ENCODE results near the gene VPS35L.
"Not testable (repeated sequence)": the region's sequence is repeated elsewhere in the genome, so short reads cannot be mapped to it uniquely, and the experiment has no call there.

The VPS35L gene

DNA sequence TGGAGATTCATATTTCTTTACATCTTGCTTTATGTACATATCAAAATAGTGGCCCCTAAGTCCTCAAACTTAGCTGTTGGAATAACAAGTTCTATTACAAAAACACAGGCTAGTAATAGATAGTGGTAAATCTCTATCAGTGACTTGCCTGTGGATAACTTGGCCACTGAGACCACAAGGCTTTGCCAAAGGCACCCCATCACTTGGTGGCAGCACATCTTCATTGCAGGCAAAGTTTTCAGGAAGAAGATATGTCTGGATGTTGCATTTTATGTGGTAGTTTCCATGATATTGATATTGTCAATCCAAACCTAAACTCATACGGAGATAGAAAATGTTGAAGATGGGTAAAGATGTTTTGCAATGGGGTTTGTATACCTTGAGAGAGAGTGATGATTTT, 104.1 kb downstream of the VPS35L start:
- Histone ChIP-seq H3K36me3 (ENCODE audit: control insufficient read depth, insufficient read depth, low read length) (peaks cover 5% of the 10 kb centered on the region), H3K27me3 (replicated peaks; ENCODE audit: control insufficient read depth, insufficient read depth, low read length) (no peaks in the 10 kb centered on the region), H3K4me3 (replicated peaks; ENCODE audit: low read depth, low read length) (no peak overlapping the region)
- no peak for DNase-seq (ENCODE audit: extremely low read depth, insufficient read length)
- TF ChIP-seq, protein P1, sequence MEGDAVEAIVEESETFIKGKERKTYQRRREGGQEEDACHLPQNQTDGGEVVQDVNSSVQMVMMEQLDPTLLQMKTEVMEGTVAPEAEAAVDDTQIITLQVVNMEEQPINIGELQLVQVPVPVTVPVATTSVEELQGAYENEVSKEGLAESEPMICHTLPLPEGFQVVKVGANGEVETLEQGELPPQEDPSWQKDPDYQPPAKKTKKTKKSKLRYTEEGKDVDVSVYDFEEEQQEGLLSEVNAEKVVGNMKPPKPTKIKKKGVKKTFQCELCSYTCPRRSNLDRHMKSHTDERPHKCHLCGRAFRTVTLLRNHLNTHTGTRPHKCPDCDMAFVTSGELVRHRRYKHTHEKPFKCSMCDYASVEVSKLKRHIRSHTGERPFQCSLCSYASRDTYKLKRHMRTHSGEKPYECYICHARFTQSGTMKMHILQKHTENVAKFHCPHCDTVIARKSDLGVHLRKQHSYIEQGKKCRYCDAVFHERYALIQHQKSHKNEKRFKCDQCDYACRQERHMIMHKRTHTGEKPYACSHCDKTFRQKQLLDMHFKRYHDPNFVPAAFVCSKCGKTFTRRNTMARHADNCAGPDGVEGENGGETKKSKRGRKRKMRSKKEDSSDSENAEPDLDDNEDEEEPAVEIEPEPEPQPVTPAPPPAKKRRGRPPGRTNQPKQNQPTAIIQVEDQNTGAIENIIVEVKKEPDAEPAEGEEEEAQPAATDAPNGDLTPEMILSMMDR (IDR thresholded peaks at IDR 0.05; ENCODE audit: insufficient read depth, low read length, poor library complexity, severe bottlenecking): no peak

DNA sequence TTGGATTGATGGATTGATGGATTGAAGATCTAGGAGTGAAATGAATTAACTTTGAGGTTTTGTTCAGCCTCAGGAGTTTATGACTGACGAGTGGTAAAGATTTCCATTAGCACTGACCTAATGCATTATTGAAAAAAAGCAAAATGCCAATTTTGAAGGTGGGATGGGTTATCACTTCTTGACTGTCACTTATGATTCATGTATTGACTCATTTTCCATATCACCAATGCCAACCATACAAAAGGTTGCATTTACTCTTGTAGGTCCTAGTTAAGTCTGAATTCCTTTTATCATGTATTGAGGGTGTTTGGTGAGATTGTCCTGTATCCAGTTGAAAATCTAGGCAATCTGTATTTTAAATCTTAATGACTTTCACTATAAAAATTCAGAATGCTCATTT, 104.9 kb downstream of the VPS35L start:
- H3K36me3 ChIP-seq (ENCODE audit: control insufficient read depth, insufficient read depth, low read length): peaks cover 5% of the 10 kb centered on the region
- TF ChIP-seq, protein P1 (IDR thresholded peaks at IDR 0.05; ENCODE audit: insufficient read depth, low read length, poor library complexity, severe bottlenecking): no peak
- DNase-seq (ENCODE audit: extremely low read depth, insufficient read length): no peak
- H3K27me3 ChIP-seq (replicated peaks; ENCODE audit: control insufficient read depth, insufficient read depth, low read length): no peaks in the 10 kb centered on the region
- H3K4me3 ChIP-seq (replicated peaks; ENCODE audit: low read depth, low read length): no peak overlapping the region

DNA sequence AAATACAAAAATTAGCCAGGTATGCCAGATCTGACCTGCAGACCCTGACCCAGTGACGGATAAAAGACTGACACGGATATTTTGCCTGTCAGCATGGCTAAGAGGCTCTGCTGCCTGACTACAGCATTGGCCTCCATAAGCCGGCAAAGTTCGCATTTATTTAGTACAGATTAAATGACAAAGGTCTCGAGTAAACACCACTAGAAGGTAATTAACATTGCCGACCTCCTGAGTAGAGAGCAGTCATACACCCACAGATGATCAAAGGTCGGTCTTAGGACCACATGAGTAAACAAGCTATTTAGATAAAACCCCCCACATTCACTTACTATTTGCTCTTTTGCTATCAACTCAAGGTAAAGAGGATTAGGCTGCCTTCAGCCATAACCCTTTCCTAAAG, 106.8 kb downstream of the VPS35L start:
- TF ChIP-seq, protein P1 (IDR thresholded peaks at IDR 0.05; ENCODE audit: insufficient read depth, low read length, poor library complexity, severe bottlenecking): no peak
- no peak for DNase-seq (ENCODE audit: extremely low read depth, insufficient read length)
- Histone ChIP-seq H3K4me3 (replicated peaks; ENCODE audit: low read depth, low read length) (no peak overlapping the region), H3K36me3 (ENCODE audit: control insufficient read depth, insufficient read depth, low read length) (peaks cover 2% of the 10 kb centered on the region), H3K27me3 (replicated peaks; ENCODE audit: control insufficient read depth, insufficient read depth, low read length) (no peaks in the 10 kb centered on the region)

DNA sequence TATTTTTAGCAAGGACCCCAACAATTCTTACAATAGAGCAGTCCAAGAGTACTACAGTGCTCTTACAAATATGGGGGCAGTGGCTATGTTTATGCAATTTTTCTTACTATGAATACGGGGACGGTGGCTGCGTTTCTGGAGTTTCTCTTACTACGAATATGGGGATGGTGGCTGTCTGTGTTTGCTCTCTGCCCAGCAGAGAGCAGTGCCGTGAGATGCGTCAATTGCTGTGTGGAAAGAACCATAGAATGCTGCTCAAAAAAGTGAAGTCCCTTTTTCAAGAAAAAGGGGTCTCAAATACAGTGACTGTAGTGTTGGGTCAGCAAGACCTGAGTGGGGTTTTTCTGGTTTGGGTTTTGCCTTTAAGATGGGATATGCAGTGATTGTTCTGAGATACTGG, 108.7 kb downstream of the VPS35L start:
- Histone ChIP-seq H3K36me3 (ENCODE audit: control insufficient read depth, insufficient read depth, low read length) (peaks cover 2% of the 10 kb centered on the region), H3K27me3 (replicated peaks; ENCODE audit: control insufficient read depth, insufficient read depth, low read length) (no peaks in the 10 kb centered on the region), H3K4me3 (replicated peaks; ENCODE audit: low read depth, low read length) (no peak overlapping the region)
- TF ChIP-seq, protein P1 (IDR thresholded peaks at IDR 0.05; ENCODE audit: insufficient read depth, low read length, poor library complexity, severe bottlenecking): no peak
- DNase-seq (ENCODE audit: extremely low read depth, insufficient read length): no peak

DNA sequence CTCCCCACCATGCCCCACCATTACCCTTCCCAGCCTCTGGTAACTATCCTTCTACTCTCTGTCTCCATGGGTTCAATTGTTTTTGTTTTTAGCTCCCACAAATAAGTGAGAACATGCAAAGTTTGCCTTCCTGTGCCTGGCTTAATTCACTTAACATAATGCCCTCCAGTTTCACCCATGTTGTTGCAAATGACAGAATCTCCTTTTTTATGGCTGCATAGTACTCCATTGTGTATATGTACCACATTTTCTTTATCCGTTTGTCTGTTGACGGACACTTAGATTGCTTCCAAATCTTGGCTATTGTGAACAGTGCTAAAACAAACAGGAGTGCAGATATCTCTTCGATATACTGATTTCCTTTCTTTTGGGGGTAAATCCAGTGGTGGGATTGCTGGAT, 109.8 kb downstream of the VPS35L start:
- not testable (repeated sequence) for H3K4me3 ChIP-seq (replicated peaks; ENCODE audit: low read depth, low read length); H3K27me3 ChIP-seq (replicated peaks; ENCODE audit: control insufficient read depth, insufficient read depth, low read length); DNase-seq (ENCODE audit: extremely low read depth, insufficient read length); H3K36me3 ChIP-seq (ENCODE audit: control insufficient read depth, insufficient read depth, low read length)

DNA sequence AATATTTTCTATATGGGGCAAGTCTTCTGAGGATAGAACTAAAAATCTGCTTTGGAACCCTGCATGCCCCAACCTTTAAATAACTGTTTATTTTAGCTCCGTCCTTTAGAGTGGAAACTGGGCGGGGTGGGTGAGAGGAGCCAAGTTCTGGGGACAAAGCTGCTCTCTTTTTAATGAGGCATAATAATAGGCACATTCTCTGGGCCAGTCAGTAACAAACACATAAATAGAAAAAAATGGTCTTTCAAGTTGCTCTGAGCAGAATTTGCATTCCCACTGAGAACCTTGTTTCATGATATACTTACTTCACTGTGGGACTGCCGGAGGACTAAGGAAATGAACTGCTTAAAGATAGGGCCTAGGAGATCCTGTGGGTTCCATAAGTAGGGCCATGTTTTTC, 111.0 kb downstream of the VPS35L start:
- H3K27me3 ChIP-seq (replicated peaks; ENCODE audit: control insufficient read depth, insufficient read depth, low read length): no peaks in the 10 kb centered on the region
- H3K36me3 ChIP-seq (ENCODE audit: control insufficient read depth, insufficient read depth, low read length): peaks cover under 1% of the 10 kb centered on the region
- TF ChIP-seq, protein P1 (IDR thresholded peaks at IDR 0.05; ENCODE audit: insufficient read depth, low read length, poor library complexity, severe bottlenecking): no peak
- no peak for DNase-seq (ENCODE audit: extremely low read depth, insufficient read length)
- H3K4me3 ChIP-seq (replicated peaks; ENCODE audit: low read depth, low read length): no peak overlapping the region
